Small intestine (tissue), 7 donors: Measurements from ENCODE around the gene RAI1. TPM values are rescaled to one million over a fixed set of nuclear protein-coding genes. Genes with fewer than 3 reads are reported as not detected.

Experiments
- DNase-seq, 2 donors: peaks; one replicate each; pipeline versions ENCODE4 v3.0.0 to v3.0.0-alpha.2; 2013
- FAIRE-seq: peaks from 2 replicates; lab custom pipeline; 2012; peaks lifted over from hg19 to GRCh38; lab: Jason Lieb, UNC
- H3K27ac ChIP-seq, 3 donors: one replicate each; pipeline ENCODE4 v1.5.1; 2013; ENCODE audit warnings: low read length in 2 of 3, mild to moderate bottlenecking in 2 of 3, control low read depth in 1 of 3, inconsistent platforms in 1 of 3, low read depth in 1 of 3, moderate library complexity in 1 of 3
- H3K27me3 ChIP-seq, 3 donors: one replicate each; pipeline ENCODE4 v1.6.1; 2013; ENCODE audit warnings: low read length in 3 of 3, inconsistent platforms in 1 of 3; ENCODE audit not compliant: control insufficient read depth in 3 of 3, insufficient read depth in 3 of 3
- H3K36me3 ChIP-seq, 3 donors: one replicate each; pipeline ENCODE4 v1.6.1; 2013; ENCODE audit warnings: low read length in 3 of 3, inconsistent platforms in 1 of 3, low read depth in 1 of 3, mild to moderate bottlenecking in 1 of 3, moderate library complexity in 1 of 3; ENCODE audit not compliant: control insufficient read depth in 3 of 3, insufficient read depth in 2 of 3
- H3K4me1 ChIP-seq, 3 donors: one replicate each; pipeline ENCODE4 v1.6.1; 2013; ENCODE audit warnings: low read length in 2 of 3, inconsistent platforms in 1 of 3, low read depth in 1 of 3, mild to moderate bottlenecking in 1 of 3, moderate library complexity in 1 of 3; ENCODE audit not compliant: control insufficient read depth in 3 of 3, insufficient read depth in 2 of 3
- H3K4me3 ChIP-seq, 3 donors: one replicate each; pipeline ENCODE4 v1.5.1; 2013; ENCODE audit warnings: low read length in 3 of 3, control low read depth in 1 of 3, inconsistent platforms in 1 of 3, low read depth in 1 of 3, mild to moderate bottlenecking in 1 of 3, moderate library complexity in 1 of 3
- H3K9me3 ChIP-seq, 2 donors: one replicate each; pipeline ENCODE4 v1.6.1; 2013; ENCODE audit warnings: low read depth in 1 of 2, low read length in 1 of 2; ENCODE audit not compliant: control insufficient read depth in 2 of 2, insufficient read depth in 1 of 2
- WGBS, 3 donors: extraction: QIAGEN DNeasy Blood & Tissue Kit; methylation state at CpG; one replicate each; pipeline ENCODE4 v1.1.7; 2013; 5-methylcytosine and 5-hydroxymethylcytosine counted together
- polyA plus RNA-seq, 4 donors: library from polyadenylated mRNA; stranded (reverse) in 3 of 4; unstranded in 1 of 4; fragments of 200-250 nt in 3 of 4; fragments of 120-200 nt in 1 of 4; gene quantifications; one replicate each; pipeline versions ENCODE4 v1.2.1 to v1.2.3, GENCODE V29; 2013
- donor health status: healthy with polysubstance abuse.
- donor health status: control.
- donor health status: control.
- donor health status: Bipolar disorder and iron deficiency.
- donor health status: healthy.

RAI1 gene
- polyA plus RNA-seq, 4 donors = 2.4 to 20.7 (median 6.2) TPM

- Histone ChIP-seq H3K9me3 (no peaks in the 10 kb centered on the region), H3K4me3 (peak overlapping the region in 2 of 3 donors; percentile 29 to 60), H3K36me3 (peaks cover 0 to 57% (median 0%) of the 10 kb centered on the region in 3 donors), H3K27ac (peak overlapping the region in 2 of 3 donors; percentile 9 to 32), H3K4me1 (peaks cover 0 to 12% (median 2%) of the 10 kb centered on the region in 3 donors), H3K27me3 (peaks cover 0 to 22% (median 0%) of the 10 kb centered on the region in 3 donors)
- DNase-seq = peak in 1 of 2 donors; percentile 53
- WGBS, 3 donors = 29 to 79% (median 59%) methylated on average over 45 to 53 of the region's 53 CpGs
- no peak for FAIRE-seq
These were observed 43.2 kb downstream of the RAI1 start for GRCh38 chr17:17724307-17725010.

- 49 to 87% (median 73%) methylated on average over 28 to 36 of the region's 36 CpGs for WGBS, 3 donors
- peaks cover 0 to 57% (median 0%) of the 10 kb centered on the region in 3 donors for H3K36me3 ChIP-seq
- H3K4me3 ChIP-seq = peak overlapping the region in 1 of 3 donors; percentile 60
- no peak overlapping the region for H3K27ac ChIP-seq
- H3K27me3 ChIP-seq = peaks cover 0 to 22% (median 0%) of the 10 kb centered on the region in 3 donors
- peaks cover 0 to 14% (median 2%) of the 10 kb centered on the region in 3 donors for H3K4me1 ChIP-seq
- H3K9me3 ChIP-seq = no peaks in the 10 kb centered on the region
- FAIRE-seq = no peak
- no peak for DNase-seq
These were observed 43.9 kb downstream of the RAI1 start for GRCh38 chr17:17725011-17725751.

- FAIRE-seq (no peak), DNase-seq (no peak)
- H3K36me3 ChIP-seq = peaks cover 0 to 60% (median 0%) of the 10 kb centered on the region in 3 donors
- H3K9me3 ChIP-seq = no peaks in the 10 kb centered on the region
- H3K27ac ChIP-seq = no peak overlapping the region
- peaks cover 0 to 22% (median 0%) of the 10 kb centered on the region in 3 donors for H3K27me3 ChIP-seq
- WGBS, 3 donors = 76 to 95% (median 83%) methylated on average over 7 of the region's 7 CpGs
- no peak overlapping the region for H3K4me3 ChIP-seq
- peaks cover 0 to 14% (median 2%) of the 10 kb centered on the region in 3 donors for H3K4me1 ChIP-seq
These were observed 44.6 kb downstream of the RAI1 start for GRCh38 chr17:17725752-17726457.

- WGBS, 3 donors = 63 to 81% (median 71%) methylated on average over 6 of the region's 6 CpGs
- H3K27me3 ChIP-seq = peaks cover 0 to 19% (median 0%) of the 10 kb centered on the region in 3 donors
- no peak for DNase-seq
- no peak overlapping the region for H3K4me3 ChIP-seq
- peaks cover 0 to 14% (median 2%) of the 10 kb centered on the region in 3 donors for H3K4me1 ChIP-seq
- H3K36me3 ChIP-seq = peaks cover 0 to 64% (median 0%) of the 10 kb centered on the region in 3 donors
- FAIRE-seq = no peak
- no peak overlapping the region for H3K27ac ChIP-seq
- H3K9me3 ChIP-seq = no peaks in the 10 kb centered on the region
These were observed 45.3 kb downstream of the RAI1 start for GRCh38 chr17:17726458-17727060.

- Histone ChIP-seq H3K27ac (no peak overlapping the region), H3K36me3 (peaks cover 0 to 65% (median 0%) of the 10 kb centered on the region in 3 donors), H3K4me1 (peaks cover 0 to 14% (median 2%) of the 10 kb centered on the region in 3 donors), H3K27me3 (peaks cover 0 to 13% (median 0%) of the 10 kb centered on the region in 3 donors), H3K4me3 (no peak overlapping the region), H3K9me3 (no peaks in the 10 kb centered on the region)
- 88 to 94% (median 89%) methylated on average over 13 of the region's 13 CpGs for WGBS, 3 donors
- FAIRE-seq (no peak), DNase-seq (no peak)
These were observed 45.9 kb downstream of the RAI1 start for GRCh38 chr17:17727111-17727659.

- 83 to 89% (median 86%) methylated on average over 10 of the region's 10 CpGs for WGBS, 3 donors
- Histone ChIP-seq H3K4me3 (no peak overlapping the region), H3K36me3 (peaks cover 0 to 71% (median 0%) of the 10 kb centered on the region in 3 donors), H3K9me3 (no peaks in the 10 kb centered on the region), H3K27ac (no peak overlapping the region), H3K27me3 (peaks cover 0 to 4% (median 0%) of the 10 kb centered on the region in 3 donors), H3K4me1 (peaks cover 0 to 8% (median 0%) of the 10 kb centered on the region in 3 donors)
- FAIRE-seq (no peak), DNase-seq (no peak)
These were observed 46.9 kb downstream of the RAI1 start for GRCh38 chr17:17728146-17728545.

GRCh38 chr17:17728550-17729251, 47.4 kb downstream of the RAI1 start:
- no peaks in the 10 kb centered on the region for H3K9me3 ChIP-seq
- H3K27me3 ChIP-seq = peaks cover 0 to 2% (median 0%) of the 10 kb centered on the region in 3 donors
- H3K4me3 ChIP-seq = no peak overlapping the region
- DNase-seq (peak in 1 of 2 donors; percentile 68), FAIRE-seq (no peak)
- no peak overlapping the region for H3K27ac ChIP-seq
- 76 to 84% (median 80%) methylated on average over 10 of the region's 10 CpGs for WGBS, 3 donors
- peaks cover 0 to 7% (median 0%) of the 10 kb centered on the region in 3 donors for H3K4me1 ChIP-seq
- H3K36me3 ChIP-seq = peaks cover 0 to 75% (median 0%) of the 10 kb centered on the region in 3 donors
